ENCODE measurements around the gene PDP2. TPM values are rescaled to one million over a fixed set of nuclear protein-coding genes. Genes with fewer than 3 reads are reported as not detected.

PDP2 gene
- total and polyA plus RNA-seq, 12 donors: 1.3 to 27.8 (median 13.0) TPM

- Histone ChIP-seq H3K9me3 (replicated peaks in 1 of 3) (no peaks in the 10 kb centered on the region), H3K36me3 (replicated peaks in 1 of 2) (no peaks in the 10 kb centered on the region), H3K27me3 (no peaks in the 10 kb centered on the region), H3K4me3 (no peak overlapping the region), H3K4me1 (replicated peaks in 1 of 2) (peaks cover 0 to 10% of the 10 kb centered on the region in 2 donors), H3K27ac (no peak overlapping the region)
- DNase-seq: no peak
- TF ChIP-seq CTCF (IDR thresholded peaks at IDR 0.05) (no peak), POLR2A (IDR thresholded peaks at IDR 0.05) (no peak)
- 88 to 92% (median 90%) methylated on average over 13 to 14 of the region's 14 CpGs for WGBS, 4 donors
- intact Hi-C loops (cut with DNase I): no loop called here
These were observed 28.6 kb downstream of the PDP2 start for GRCh38 chr16:66908762-66909559.

GRCh38 chr16:66910175-66910940 is 30.0 kb downstream of the PDP2 start:
- TF ChIP-seq CTCF (IDR thresholded peaks at IDR 0.05): no peak
- TF ChIP-seq POLR2A (IDR thresholded peaks at IDR 0.05): no peak
- intact Hi-C loops (cut with DNase I): no loop called here
- Histone ChIP-seq H3K4me1 (replicated peaks in 1 of 2) (peaks cover 0 to 6% of the 10 kb centered on the region in 2 donors), H3K27me3 (no peaks in the 10 kb centered on the region), H3K27ac (no peak overlapping the region), H3K4me3 (no peak overlapping the region), H3K36me3 (replicated peaks in 1 of 2) (no peaks in the 10 kb centered on the region), H3K9me3 (replicated peaks in 1 of 3) (no peaks in the 10 kb centered on the region)
- WGBS, 4 donors: 77 to 88% (median 86%) methylated on average over 9 to 14 of the region's 14 CpGs
- no peak for DNase-seq

- Histone ChIP-seq H3K27me3 (no peaks in the 10 kb centered on the region), H3K9me3 (replicated peaks in 1 of 3) (no peaks in the 10 kb centered on the region), H3K36me3 (replicated peaks in 1 of 2) (no peaks in the 10 kb centered on the region), H3K4me1 (replicated peaks in 1 of 2) (no peaks in the 10 kb centered on the region), H3K27ac (no peak overlapping the region), H3K4me3 (no peak overlapping the region)
- WGBS, 4 donors: 44 to 89% (median 74%) methylated on average over 3 to 5 of the region's 5 CpGs; no CpG with 5 or more reads in 1 of the 4 donors
- no peak for TF ChIP-seq CTCF (IDR thresholded peaks at IDR 0.05)
- no peak for TF ChIP-seq POLR2A (IDR thresholded peaks at IDR 0.05)
- no peak for DNase-seq
- intact Hi-C loops (cut with DNase I): no loop called here
These were observed 30.8 kb downstream of the PDP2 start for GRCh38 chr16:66911112-66911511.

- TF ChIP-seq CTCF (IDR thresholded peaks at IDR 0.05) (no peak), POLR2A (IDR thresholded peaks at IDR 0.05) (no peak)
- Histone ChIP-seq H3K4me3 (no peak overlapping the region), H3K27ac (no peak overlapping the region), H3K4me1 (replicated peaks in 1 of 2) (no peaks in the 10 kb centered on the region), H3K9me3 (replicated peaks in 1 of 3) (no peaks in the 10 kb centered on the region), H3K36me3 (replicated peaks in 1 of 2) (no peaks in the 10 kb centered on the region), H3K27me3 (no peaks in the 10 kb centered on the region)
- no peak for DNase-seq
- intact Hi-C loops (cut with DNase I): no loop called here
- WGBS, 4 donors: 92 to 96% (median 95%) methylated on average over 5 to 8 of the region's 8 CpGs
These were observed 31.5 kb downstream of the PDP2 start for GRCh38 chr16:66911801-66912200.

Data from adrenal gland (tissue), 12 donors.